Renal cortical epithelial cell (primary cell): Measurements from ENCODE around the gene CLEC19A. TPM values are rescaled to one million over a fixed set of nuclear protein-coding genes. Genes with fewer than 3 reads are reported as not detected.
"Not testable (repeated sequence)": the region's sequence is repeated elsewhere in the genome, so short reads cannot be mapped to it uniquely, and the experiment has no call there.

Experiments used
- DNase-seq: peaks from one replicate; pipeline ENCODE4 v3.0.0-alpha.2; 2011; ENCODE audit warnings: low read depth
- total RNA-seq: library from RNA; depleted of rRNA; stranded (reverse); fragments of >200 nt; gene quantifications from 2 replicates; pipeline ENCODE4 v1.2.3, GENCODE V29; 2014

Gene CLEC19A
- total RNA-seq, 1 donor from 2014 or later, result not detected

DNA sequence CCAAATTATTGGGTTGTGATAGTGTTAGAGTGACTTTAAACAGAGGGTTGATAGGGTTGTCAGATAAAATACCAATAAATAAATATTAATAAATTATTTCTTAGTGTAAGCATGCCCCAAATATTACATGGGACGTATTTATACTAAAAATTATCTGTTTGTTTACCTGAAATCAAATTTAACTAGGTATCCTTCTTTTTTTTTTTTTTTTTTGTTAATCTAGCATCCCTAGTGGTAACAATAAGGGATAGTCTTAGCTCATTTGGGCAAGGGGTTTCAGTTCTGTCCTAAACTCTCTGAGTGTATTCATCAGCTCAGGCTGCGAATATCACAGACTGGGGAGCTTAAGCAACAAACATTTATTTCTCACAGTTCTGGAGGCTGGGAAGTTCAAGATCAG lies 1.3 kb downstream of the CLEC19A start:
- DNase-seq, result no peak

DNA sequence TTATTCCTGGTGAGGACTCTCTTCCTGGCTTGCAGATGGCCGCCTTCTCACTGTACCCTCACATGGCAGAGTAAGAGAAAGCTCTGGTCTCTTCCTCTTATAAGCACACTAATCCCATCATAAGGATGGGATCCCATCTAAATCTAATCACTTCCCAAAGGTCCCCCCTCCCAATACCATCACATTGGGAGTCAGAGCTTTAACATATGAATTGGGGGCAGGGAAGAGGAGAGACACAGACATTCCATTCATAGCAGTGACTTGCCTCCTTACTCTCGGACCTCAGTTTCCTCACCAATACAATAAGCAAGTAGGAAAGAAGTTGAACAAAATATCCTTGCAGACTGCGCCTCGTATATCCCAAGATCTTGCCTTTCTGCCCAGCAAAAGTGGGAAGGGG lies 1.7 kb downstream of the CLEC19A start:
- no peak for DNase-seq

- DNase-seq, result no peak
Observed at GRCh38 chr16:19288872-19289799, 3.6 kb downstream of the CLEC19A start.

GRCh38 chr16:19289811-19290485 lies 4.4 kb downstream of the CLEC19A start:
- no peak for DNase-seq

- DNase-seq, result no peak
Observed at GRCh38 chr16:19290860-19291259, 5.3 kb downstream of the CLEC19A start.

DNA sequence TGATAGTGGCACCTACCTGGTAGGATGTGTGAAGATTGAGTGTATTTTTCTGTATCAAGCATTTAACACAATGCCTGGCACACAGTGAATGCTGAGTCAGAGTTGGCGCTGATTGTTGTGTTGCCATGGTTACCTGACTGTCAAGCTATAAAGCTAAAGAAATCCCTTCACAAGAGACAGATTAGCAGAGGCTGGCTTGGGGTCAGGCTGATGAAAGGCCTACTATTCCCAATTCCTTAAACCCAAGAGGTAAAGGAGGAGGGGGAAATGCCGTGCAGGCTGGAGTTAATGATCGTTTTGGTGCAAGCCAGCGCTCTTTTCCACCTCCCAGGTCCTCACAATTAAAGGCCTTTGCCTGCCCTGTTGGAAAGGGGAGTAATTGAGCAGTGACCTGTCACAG lies 5.9 kb downstream of the CLEC19A start:
- DNase-seq, result peak; percentile 30

- DNase-seq, result no peak
Observed at GRCh38 chr16:19292186-19292585, 6.7 kb downstream of the CLEC19A start.

GRCh38 chr16:19294156-19294649 lies 8.7 kb downstream of the CLEC19A start:
- no peak for DNase-seq

- DNase-seq, result no peak
Observed at GRCh38 chr16:19295393-19295792, 9.9 kb downstream of the CLEC19A start.

GRCh38 chr16:19297454-19297853 lies 11.9 kb downstream of the CLEC19A start:
- DNase-seq, result no peak

DNA sequence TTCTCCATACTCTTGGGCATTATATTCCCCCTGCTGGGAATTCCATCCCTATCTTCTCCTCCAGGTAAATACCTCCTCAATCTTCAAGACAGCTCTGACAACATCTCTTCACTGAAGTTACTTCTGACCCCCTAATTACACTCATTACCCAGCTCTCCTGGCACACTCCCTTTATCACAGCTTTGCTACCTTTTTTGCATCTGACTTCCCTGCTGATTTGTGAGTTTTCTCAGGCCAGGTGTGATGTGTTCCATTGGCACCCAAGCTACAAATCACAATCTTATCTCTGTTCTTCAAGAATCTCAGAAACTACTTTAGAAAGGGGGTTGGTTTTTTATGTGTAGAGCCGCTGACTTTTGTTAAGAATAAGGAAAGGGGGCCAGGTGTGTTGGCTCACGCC lies 14.0 kb downstream of the CLEC19A start:
- DNase-seq, result no peak

DNA sequence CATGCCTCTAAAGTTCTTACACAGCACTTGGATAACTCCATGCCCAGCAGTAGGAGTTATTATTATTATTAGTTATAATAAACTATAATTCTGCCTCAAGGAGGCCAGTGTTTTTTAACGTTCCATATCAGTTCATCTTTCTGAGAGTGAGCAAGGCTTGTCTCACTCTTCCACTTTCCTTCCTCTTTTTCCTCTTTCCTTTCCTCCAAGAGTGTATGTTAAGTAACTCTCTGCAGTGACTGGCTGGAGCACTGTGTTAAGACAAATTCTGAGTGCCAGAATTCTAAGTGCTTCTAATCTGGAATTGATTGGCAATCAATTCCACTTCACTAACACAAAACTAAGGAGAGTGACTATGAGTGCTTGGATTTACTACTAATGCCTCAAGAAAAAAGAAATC lies 16.4 kb downstream of the CLEC19A start:
- no peak for DNase-seq

DNA sequence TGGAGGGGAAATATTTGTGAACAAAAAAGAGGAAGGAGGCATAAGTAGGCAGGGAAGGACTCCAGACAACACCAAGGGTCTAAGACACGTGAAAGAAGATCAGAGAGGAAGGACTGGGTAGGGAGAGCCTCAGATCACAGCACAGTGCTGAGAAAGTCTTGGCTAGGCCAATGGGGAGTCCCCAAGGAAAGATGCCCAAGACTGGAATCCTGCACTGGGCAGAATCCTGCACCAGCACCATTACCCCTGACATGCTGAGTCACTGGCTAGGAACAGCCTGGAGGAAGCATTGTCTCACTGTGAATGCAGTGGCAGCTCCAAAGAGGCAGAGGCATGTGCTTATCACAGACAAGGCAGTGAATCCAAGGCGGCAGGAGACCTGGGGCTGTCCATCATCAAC lies 19.2 kb downstream of the CLEC19A start:
- no peak for DNase-seq

DNA sequence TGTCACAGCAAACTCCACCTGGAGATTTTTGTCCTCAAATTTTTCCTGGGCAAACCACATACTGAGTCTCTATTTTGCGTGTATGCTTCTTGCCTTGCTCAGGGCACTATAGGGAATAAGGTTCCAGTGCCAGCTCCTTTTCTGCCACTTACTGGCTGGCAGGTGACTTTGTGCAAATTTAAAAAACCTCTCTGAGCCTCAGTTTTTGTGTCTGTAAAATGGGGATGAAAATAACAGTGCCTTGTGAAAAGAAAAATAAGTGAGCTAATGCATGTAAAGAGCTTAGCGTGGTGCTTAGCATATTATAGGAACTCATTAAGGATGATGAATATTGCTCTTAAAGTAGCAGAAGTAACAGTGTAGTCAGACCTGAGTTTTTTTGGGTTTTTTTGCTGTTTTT lies 19.9 kb downstream of the CLEC19A start:
- no peak for DNase-seq

DNA sequence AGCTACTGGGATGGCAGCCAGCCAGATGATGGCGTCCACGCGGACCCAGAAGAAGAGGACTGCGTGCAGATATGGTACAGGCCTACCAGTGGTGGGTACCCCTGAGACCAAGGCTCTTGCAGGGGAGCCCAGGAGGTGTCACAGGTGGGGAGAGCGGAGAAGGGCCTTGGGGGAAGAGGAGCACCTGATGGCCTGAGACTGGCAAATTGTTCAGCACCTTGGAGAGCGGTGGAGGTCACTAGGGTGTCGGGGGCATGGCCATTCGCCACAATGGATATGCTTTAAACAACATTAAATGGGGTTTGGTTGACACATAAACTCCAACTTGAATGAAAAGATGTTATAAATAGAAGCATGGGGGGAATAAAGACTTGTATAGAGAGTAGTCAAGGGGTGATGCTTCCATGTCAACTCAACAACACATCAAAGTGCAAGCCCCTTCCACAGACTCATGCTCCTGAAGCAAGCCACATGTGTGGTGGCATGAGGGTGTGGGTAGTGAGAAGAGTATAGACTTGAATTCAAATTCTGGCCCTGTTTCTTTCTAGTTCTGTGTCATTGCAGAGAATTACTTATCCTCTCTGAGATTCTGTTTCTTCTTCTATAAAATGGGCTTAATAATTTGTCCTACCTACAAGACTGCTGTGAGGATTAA lies 22.2 kb downstream of the CLEC19A start:
- no peak for DNase-seq

DNA sequence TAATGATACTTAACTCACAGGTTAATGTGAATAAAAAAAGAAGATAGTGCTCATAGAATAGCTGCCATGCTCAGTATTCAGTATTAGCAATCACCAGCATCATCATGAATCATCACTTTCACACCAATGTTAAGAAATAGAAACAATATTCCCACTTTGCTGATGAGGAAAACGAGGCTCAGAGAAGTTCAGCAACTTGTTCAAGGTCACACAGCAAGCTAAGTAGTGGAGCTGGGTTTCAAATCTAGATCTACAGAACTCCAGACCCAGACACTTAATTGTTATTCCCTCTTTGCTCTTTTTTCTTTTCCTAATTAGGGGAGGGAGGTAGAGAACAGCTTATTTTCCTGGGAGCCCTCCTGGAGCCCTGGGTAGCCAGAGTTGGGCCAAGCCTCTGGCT lies 22.9 kb downstream of the CLEC19A start:
- no peak for DNase-seq

GRCh38 chr16:19309178-19309577 lies 23.6 kb downstream of the CLEC19A start:
- DNase-seq, result no peak

DNA sequence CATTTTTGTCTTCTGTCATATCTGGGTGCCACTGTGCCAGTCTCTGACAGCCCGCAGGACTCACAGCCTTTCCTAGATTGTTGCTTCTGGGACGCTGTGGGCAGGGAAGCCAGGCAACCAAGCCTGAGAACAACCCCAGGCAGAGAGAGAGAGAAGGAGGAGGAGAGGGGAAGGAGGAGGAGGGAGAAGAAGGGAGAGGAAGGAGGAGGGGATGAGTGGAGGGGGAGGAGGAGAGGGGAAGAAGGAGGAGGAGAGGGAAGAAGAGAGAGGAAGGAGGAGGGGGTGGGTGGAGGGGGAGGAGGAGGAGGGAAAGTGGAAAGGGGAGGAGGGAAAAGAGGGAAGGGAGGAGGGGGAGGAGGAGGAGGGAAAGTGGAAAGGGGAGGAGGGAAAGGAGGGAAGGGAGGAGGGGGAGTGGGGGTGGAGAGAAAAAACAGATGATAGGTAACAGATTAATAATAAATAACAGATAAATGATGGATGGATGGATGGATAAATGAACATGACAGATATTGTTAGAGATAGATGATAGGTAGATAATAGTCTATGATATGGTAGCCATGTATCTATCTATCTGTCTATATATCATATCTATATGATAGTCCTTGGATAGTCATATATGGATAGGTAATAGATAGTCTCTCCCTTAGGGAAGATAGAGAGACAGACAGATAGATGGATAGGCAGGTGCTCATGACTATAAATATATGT lies 29.3 kb downstream of the CLEC19A start:
- DNase-seq, result no peak

DNA sequence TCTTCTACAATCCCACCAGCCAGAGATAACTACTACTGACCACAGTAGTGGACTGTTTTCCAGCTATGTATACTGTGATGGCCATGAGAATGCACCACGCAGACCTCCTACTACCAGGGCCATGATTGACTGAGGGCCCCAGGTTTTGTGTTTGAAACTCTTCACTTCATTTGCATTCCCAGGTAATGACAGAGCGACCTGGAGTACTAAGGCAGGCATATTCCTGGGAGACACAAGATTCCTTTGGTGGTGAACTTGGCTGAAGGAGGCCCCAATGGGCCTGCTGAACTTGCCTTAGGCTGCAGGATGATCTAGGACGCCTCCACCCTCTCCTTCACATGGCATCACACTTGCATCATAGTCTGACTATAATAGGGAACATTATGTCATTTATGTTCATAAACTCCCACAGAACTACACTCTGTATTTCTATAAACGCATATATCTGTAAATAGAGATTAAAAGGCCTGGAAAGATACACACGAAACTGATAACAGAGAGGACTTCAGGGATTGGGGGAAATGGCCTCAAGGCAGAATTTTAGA lies 30.4 kb downstream of the CLEC19A start:
- DNase-seq, result no peak

DNA sequence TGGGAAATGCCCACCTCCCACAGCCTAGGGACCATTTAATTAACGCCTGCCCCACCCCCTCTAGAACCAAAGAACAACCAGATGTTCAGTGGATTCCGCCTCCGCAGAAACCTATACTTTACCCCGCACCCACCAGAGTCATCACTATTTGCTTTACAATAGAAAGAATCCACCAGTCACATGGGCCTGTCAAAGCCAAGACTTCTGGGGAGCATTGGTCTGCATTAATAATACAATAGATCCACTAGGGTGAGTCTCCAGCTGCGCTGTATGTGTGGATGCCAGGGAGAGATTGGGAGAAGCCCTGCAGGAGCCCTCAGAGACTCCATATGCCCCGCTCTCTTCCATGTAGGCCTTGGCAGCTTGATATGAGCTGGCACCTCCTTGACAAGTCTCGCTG lies 31.3 kb downstream of the CLEC19A start:
- DNase-seq, result no peak

DNA sequence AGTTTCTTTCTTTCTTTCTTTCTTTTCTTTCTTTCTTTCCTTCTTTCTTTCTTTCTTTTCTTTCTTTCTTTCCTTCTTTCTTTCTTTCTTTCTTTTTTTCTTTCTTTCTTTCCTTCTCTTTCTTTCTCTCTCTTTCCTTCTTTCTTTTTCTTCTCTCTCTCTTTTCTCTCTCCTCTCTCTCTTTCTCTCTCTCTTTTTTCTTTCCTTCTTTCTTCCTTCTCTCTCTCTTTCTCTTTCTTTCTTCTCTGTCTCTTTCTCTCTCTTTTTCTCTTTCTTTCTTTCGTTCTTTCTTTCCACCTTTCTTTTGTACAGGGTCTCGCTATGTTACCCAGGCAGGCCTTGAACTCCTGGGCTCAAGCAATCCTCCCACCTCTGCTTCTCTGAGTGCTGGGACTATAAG lies 35.7 kb downstream of the CLEC19A start:
- not testable (repeated sequence) for DNase-seq

DNA sequence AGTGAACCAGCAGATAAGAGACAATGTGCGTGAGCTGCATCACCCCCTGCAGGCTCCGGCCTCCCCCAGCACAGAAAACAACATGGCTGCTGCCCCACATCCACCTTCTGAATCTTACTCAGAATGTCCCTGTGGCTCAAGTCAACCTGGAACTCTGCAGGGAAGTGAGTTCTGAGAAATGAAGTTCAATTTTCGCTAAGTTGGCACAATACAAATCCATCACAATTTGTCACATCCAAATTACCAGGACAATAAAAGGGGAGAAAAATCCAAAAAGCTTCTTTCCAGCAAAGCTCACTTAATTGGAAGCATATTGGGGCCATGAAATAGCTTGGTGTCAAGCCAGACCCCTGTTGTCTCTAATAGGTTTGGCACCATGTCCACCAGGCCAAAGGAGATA lies 38.1 kb downstream of the CLEC19A start:
- no peak for DNase-seq
